Keratinocyte (primary cell): ENCODE measurements around the gene APOC1. TPM values are rescaled to one million over a fixed set of nuclear protein-coding genes. Genes with fewer than 3 reads are reported as not detected.

Source experiments
- DNase-seq: peaks from one replicate; pipeline ENCODE4 v3.0.0-alpha.2; 2011; ENCODE audit warnings: low read depth, missing footprints, low spot score
- FAIRE-seq: peaks from 2 replicates; lab custom pipeline; 2011; peaks lifted over from hg19 to GRCh38; lab: Jason Lieb, UNC
- H2AFZ ChIP-seq: 2 replicates; pipeline ENCODE4 v1.6.0; 2012; ENCODE audit warnings: low read length, control low read depth, inconsistent platforms; ENCODE audit not compliant: control insufficient read depth
- H3K27ac ChIP-seq: 2 replicates; pipeline ENCODE4 v1.5.1; 2011; ENCODE audit warnings: low read length; ENCODE audit not compliant: control insufficient read depth, insufficient read depth
- H3K27me3 ChIP-seq: 3 replicates; pipeline ENCODE4 v1.6.0; 2011; ENCODE audit warnings: low read length; ENCODE audit not compliant: control insufficient read depth, insufficient read depth; ENCODE audit errors: extremely low read depth
- H3K36me3 ChIP-seq, 2 experiments: 2 replicates in 1 of 2; 3 replicates in 1 of 2; pipeline ENCODE4 v1.5.1; 2011; ENCODE audit warnings: low read length in 2 of 2, mild to moderate bottlenecking in 1 of 2; ENCODE audit not compliant: control insufficient read depth in 2 of 2, insufficient read depth in 2 of 2; ENCODE audit errors: extremely low read depth in 1 of 2
- H3K4me1 ChIP-seq: 3 replicates; pipeline ENCODE4 v1.5.1; 2011; ENCODE audit warnings: low read length; ENCODE audit not compliant: control insufficient read depth, insufficient read depth; ENCODE audit errors: extremely low read depth
- H3K4me2 ChIP-seq: 3 replicates; pipeline ENCODE4 v1.6.0; 2011; ENCODE audit warnings: low read depth, low read length; ENCODE audit not compliant: control insufficient read depth, insufficient read depth; ENCODE audit errors: extremely low read depth
- H3K4me3 ChIP-seq, 3 experiments: fragments of 200-600 bp in 1 of 3; sonication (generic) in 1 of 3; 2 replicates in 2 of 3; 3 replicates in 1 of 3; pipeline ENCODE4 v1.5.1; 2011 to 2016; ENCODE audit warnings: low read length in 3 of 3, mild to moderate bottlenecking in 3 of 3, control low read depth in 2 of 3, inconsistent platforms in 1 of 3, low read depth in 1 of 3, mixed read lengths in 1 of 3, mixed run types in 1 of 3, moderate library complexity in 1 of 3; ENCODE audit not compliant: control insufficient read depth in 2 of 3, insufficient read depth in 2 of 3; ENCODE audit errors: extremely low read depth in 1 of 3
- H3K79me2 ChIP-seq: 2 replicates; pipeline ENCODE4 v1.6.0; 2012; ENCODE audit warnings: low read length; ENCODE audit not compliant: control insufficient read depth, insufficient read depth
- H3K9ac ChIP-seq: 3 replicates; pipeline ENCODE4 v1.6.0; 2011; ENCODE audit warnings: low read length; ENCODE audit not compliant: control insufficient read depth, insufficient read depth; ENCODE audit errors: extremely low read depth
- H3K9me1 ChIP-seq: 3 replicates; pipeline ENCODE4 v1.6.0; 2011; ENCODE audit warnings: low read length; ENCODE audit not compliant: control insufficient read depth, insufficient read depth; ENCODE audit errors: extremely low read depth
- H3K9me3 ChIP-seq: 2 replicates; pipeline ENCODE4 v1.5.1; 2012; ENCODE audit warnings: low read depth, low read length; ENCODE audit not compliant: control insufficient read depth
- H4K20me1 ChIP-seq: 3 replicates; pipeline ENCODE4 v1.6.0; 2011; ENCODE audit warnings: low read length; ENCODE audit not compliant: control insufficient read depth, insufficient read depth; ENCODE audit errors: extremely low read depth
- CTCF ChIP-seq, 3 experiments: IDR thresholded peaks in 1 of 3; conservative IDR thresholded peaks in 1 of 3; optimal IDR thresholded peaks in 1 of 3; 2 replicates in 2 of 3; 3 replicates in 1 of 3; pipeline versions ENCODE3 to v1.5.1; 2011; ENCODE audit warnings: low read length in 3 of 3, mild to moderate bottlenecking in 3 of 3, moderate library complexity in 2 of 3, control low read depth in 1 of 3, inconsistent platforms in 1 of 3; ENCODE audit not compliant: insufficient read depth in 2 of 3; ENCODE audit errors: extremely low read depth in 1 of 3
- EZH2 ChIP-seq: IDR thresholded peaks from one replicate; pipeline ENCODE4 v1.6.1; 2012; ENCODE audit warnings: inconsistent platforms, mild to moderate bottlenecking, low read length, moderate library complexity
- dilution Hi-C: fragments of 300-500 bp; cut with MboI; formaldehyde crosslinking; loops from one replicate; pipeline ENCODE4 v1.7.0; 2020; ENCODE audit warnings: low sequenced_read_pairs; ENCODE audit not compliant: extremely low pct_ligation_motif_present
- polyA plus RNA-seq, 5 experiments: library from polyadenylated mRNA; depleted of rRNA in 3 of 5; stranded (reverse) in 3 of 5; stranded (forward) in 1 of 5; unstranded in 1 of 5; fragments of >200 nt; gene quantifications; 1 replicate in 1 of 5; 2 replicates in 3 of 5; 3 replicates in 1 of 5; pipeline versions ENCODE4 v1.2.1 to v1.2.3, GENCODE V29; 2011 to 2012; ENCODE audit warnings: missing spikeins in 2 of 5, low read depth in 1 of 5, low replicate concordance in 1 of 5

The APOC1 gene
- polyA plus RNA-seq, 1 donor (not counting 4 experiments of a cell fraction or from before 2014, with no cell fraction given): 0.79 TPM

GRCh38 chr19:44957526-44957925, 43.1 kb downstream of the APOC1 start:
- Histone ChIP-seq H3K27ac (no peak overlapping the region), H3K9ac (peak overlapping the region; percentile 99), H3K9me1 (no peaks in the 10 kb centered on the region), H3K79me2 (peaks cover 71% of the 10 kb centered on the region), H3K27me3 (no peaks in the 10 kb centered on the region), H3K4me1 (peaks cover 23% of the 10 kb centered on the region), H2AFZ (no peak overlapping the region), H4K20me1 (peaks cover 6% of the 10 kb centered on the region), H3K36me3 (peaks cover 11 to 26% of the 10 kb centered on the region in 2 experiments), H3K4me3 (no peak overlapping the region), H3K4me2 (peak overlapping the region; percentile 96), H3K9me3 (no peaks in the 10 kb centered on the region)
- DNase-seq (no peak), FAIRE-seq (no peak)
- dilution Hi-C loops: no loop called here
- no peak for TF ChIP-seq CTCF (optimal IDR thresholded peaks at IDR 0.05 in 1 of 3, IDR thresholded peaks at IDR 0.05 in 1 of 3, conservative IDR thresholded peaks at IDR 0.05 in 1 of 3; ENCODE audit: extremely low read depth in 1 of 3, insufficient read depth in 2 of 3, low read length in 3 of 3)

GRCh38 chr19:44958090-44958489, 43.7 kb downstream of the APOC1 start:
- dilution Hi-C loops: no loop called here
- peaks cover 6% of the 10 kb centered on the region for H4K20me1 ChIP-seq

More at GRCh38 chr19:44958090-44958489, 43.7 kb downstream of the APOC1 start:
- Histone ChIP-seq H2AFZ (no peak overlapping the region), H3K4me1 (peaks cover 23% of the 10 kb centered on the region), H3K9me3 (no peaks in the 10 kb centered on the region), H3K27ac (no peak overlapping the region), H3K36me3 (peaks cover 11 to 26% of the 10 kb centered on the region in 2 experiments), H3K79me2 (peaks cover 71% of the 10 kb centered on the region), H3K27me3 (no peaks in the 10 kb centered on the region), H3K4me2 (no peak overlapping the region), H3K9me1 (no peaks in the 10 kb centered on the region), H3K4me3 (no peak overlapping the region), H3K9ac (peak overlapping the region; percentile 6)
- TF ChIP-seq EZH2 (no peak), CTCF (optimal IDR thresholded peaks at IDR 0.05 in 1 of 3, IDR thresholded peaks at IDR 0.05 in 1 of 3, conservative IDR thresholded peaks at IDR 0.05 in 1 of 3; ENCODE audit: extremely low read depth in 1 of 3, insufficient read depth in 2 of 3, low read length in 3 of 3) (no peak)
- FAIRE-seq (no peak), DNase-seq (no peak)
